K562 (cell line): ENCODE results near the gene TMC6. TPM values are rescaled to one million over a fixed set of nuclear protein-coding genes. Genes with fewer than 3 reads are reported as not detected.

Experiments used
- CREM ChIP-seq: IDR thresholded peaks from 2 replicates; pipeline ENCODE4 v1.6.1; 2014; ENCODE audit warnings: antibody characterized with exemption, low read depth
- CUX1 ChIP-seq: fragments of 200-800 bp; sonication (Bioruptor generic); IDR thresholded peaks from 2 replicates; pipeline ENCODE4 v1.6.1; 2016; ENCODE audit warnings: missing genetic modification characterization, missing compliant biosample characterization
- HMGN3 ChIP-seq: IDR thresholded peaks from 2 replicates; pipeline ENCODE4 v1.6.1; 2011; ENCODE audit warnings: borderline replicate concordance, low read depth, mild to moderate bottlenecking, mixed read lengths, low read length; ENCODE audit not compliant: insufficient read length; ENCODE audit errors: extremely low read depth
- NCOA2 ChIP-seq, 2 experiments: fragments of 450-650 bp; IDR thresholded peaks; 2 replicates each; pipeline ENCODE4 v1.6.1; 2018; ENCODE audit warnings: mild to moderate bottlenecking in 2 of 2, moderate library complexity in 1 of 2; ENCODE audit not compliant: partially characterized antibody in 2 of 2
- NFATC3 ChIP-seq: fragments of 450-650 bp; IDR thresholded peaks from 2 replicates; pipeline ENCODE4 v1.6.1; 2017; ENCODE audit warnings: mild to moderate bottlenecking
- NONO ChIP-seq, 2 experiments: fragments of 200-400 bp in 1 of 2; fragments of 450-650 bp in 1 of 2; formaldehyde crosslinking in 1 of 2; IDR thresholded peaks; 2 replicates each; pipeline ENCODE4 v1.6.1; 2017; ENCODE audit warnings: low read depth in 2 of 2, mild to moderate bottlenecking in 2 of 2, moderate library complexity in 2 of 2, low read length in 1 of 2
- NR1H2 ChIP-seq: sonication (generic); formaldehyde crosslinking; IDR thresholded peaks from 2 replicates; pipeline ENCODE4 v1.4.0; 2020; ENCODE audit warnings: mild to moderate bottlenecking, missing genetic modification reagents
- PURB ChIP-seq: sonication (generic); formaldehyde crosslinking; IDR thresholded peaks from 2 replicates; pipeline ENCODE4 v1.9.0; 2021; ENCODE audit warnings: low read depth, mild to moderate bottlenecking, missing genetic modification reagents
- TEAD1 ChIP-seq, 2 experiments: fragments of 450-650 bp in 1 of 2; sonication (generic) in 1 of 2; formaldehyde crosslinking; IDR thresholded peaks; 2 replicates each; pipeline versions ENCODE4 v1.4.0 to v1.8.0; 2020 to 2022; ENCODE audit warnings: mild to moderate bottlenecking in 2 of 2, missing genetic modification reagents in 1 of 2
- ZBTB1 ChIP-seq: sonication (generic); formaldehyde crosslinking; IDR thresholded peaks from 2 replicates; pipeline ENCODE4 v1.8.1; 2023; ENCODE audit warnings: missing genetic modification reagents, low read depth, mild to moderate bottlenecking, borderline replicate concordance
- ZNF253 ChIP-seq: fragments of 250-450 bp; sonication (Bioruptor Pico); conservative IDR thresholded peaks from 2 replicates; pipeline ENCODE4 v1.6.1; 2021; ENCODE audit warnings: mild to moderate bottlenecking
- ZNF282 ChIP-seq: sonication (generic); formaldehyde crosslinking; IDR thresholded peaks from 2 replicates; pipeline ENCODE4 v1.8.1; 2023; ENCODE audit warnings: missing genetic modification reagents
- ZNF3 ChIP-seq: fragments of 250-450 bp; sonication (Bioruptor Pico); IDR thresholded peaks from 2 replicates; pipeline ENCODE4 v1.5.0; 2021; ENCODE audit warnings: mild to moderate bottlenecking, moderate library complexity
- ZNF717 ChIP-seq: fragments of 250-450 bp; sonication (Bioruptor Pico); IDR thresholded peaks from 2 replicates; pipeline ENCODE4 v1.5.0; 2021
- polyA plus RNA-seq, 8 experiments: library from polyadenylated mRNA; depleted of rRNA in 4 of 8; stranded (reverse) in 5 of 8; unstranded in 3 of 8; fragments of >200 nt; fragmentation: Nextera tagmentation in 2 of 8; fragmentation: Illumina TruSeq in 1 of 8; extraction: Ambion mirVana in 2 of 8; extraction: Trizol in 1 of 8; gene quantifications; 2 replicates each; pipeline versions ENCODE4 v1.2.1 to v1.2.3, GENCODE V29; 2011 to 2014; ENCODE audit warnings: inconsistent platforms in 1 of 8, missing spikeins in 1 of 8
- total RNA-seq, 7 experiments: library from RNA; depleted of rRNA in 6 of 7; stranded (reverse); fragments of >200 nt in 6 of 7; fragmentation: Illumina TruSeq in 2 of 7; extraction: Trizol in 2 of 7; gene quantifications; 2 replicates each; pipeline versions ENCODE4 v1.2.1 to v1.2.3, GENCODE V29; 2011 to 2021; ENCODE audit warnings: low replicate concordance in 1 of 7

TMC6 gene
- total and polyA plus RNA-seq, 9 of the 15 experiments (the other 6 are each of a cell fraction or from before 2014, with no cell fraction given), result 4.1 to 351 (median 66.9) TPM

GRCh38 chr17:78103311-78103710 lies 25.2 kb downstream of the TMC6 start (continued):
- TF ChIP-seq CUX1 (CRISPR knock-in tag) (no peak), PURB (CRISPR knock-in tag) (no peak), NR1H2 (CRISPR knock-in tag) (no peak), ZNF717 (CRISPR knock-in tag) (no peak), ZNF282 (no peak), NFATC3 (no peak), ZBTB1 (no peak), ZNF3 (no peak), TEAD1 (CRISPR knock-in tag; IDR thresholded peaks at IDR 0.05) (no peak), NONO (IDR thresholded peaks at IDR 0.05; ENCODE audit: low read depth in 2 of 2, low read length in 1 of 2) (no peak), HMGN3 (no peak), NCOA2 (IDR thresholded peaks at IDR 0.05; ENCODE audit: partially characterized antibody in 2 of 2) (no peak), CREM (no peak), ZNF253 (CRISPR knock-in tag) (no peak)
